AG20443 (cell line): ENCODE data around the gene SLC39A11.
"Not testable (repeated sequence)": the region's sequence is repeated elsewhere in the genome, so short reads cannot be mapped to it uniquely, and the experiment has no call there.

ENCODE experiments used
- DNase-seq: peaks from one replicate; pipeline ENCODE4 v3.0.0; 2012; ENCODE audit warnings: low spot score, mixed read lengths

Gene SLC39A11

GRCh38 chr17:73007407-73007806 is 85.1 kb downstream of the SLC39A11 start:
- DNase-seq, result no peak

GRCh38 chr17:73005360-73005759 is 87.1 kb downstream of the SLC39A11 start:
- DNase-seq, result no peak

GRCh38 chr17:73003487-73003886 is 89.0 kb downstream of the SLC39A11 start:
- no peak for DNase-seq

GRCh38 chr17:73000832-73001231 is 91.7 kb downstream of the SLC39A11 start:
- no peak for DNase-seq

GRCh38 chr17:72999474-72999873 is 93.0 kb downstream of the SLC39A11 start:
- not testable (repeated sequence) for DNase-seq

GRCh38 chr17:72998343-72998742 is 94.1 kb downstream of the SLC39A11 start:
- no peak for DNase-seq

GRCh38 chr17:72997559-72997958 is 94.9 kb downstream of the SLC39A11 start:
- DNase-seq, result no peak

- DNase-seq, result no peak
These were observed 95.7 kb downstream of the SLC39A11 start for GRCh38 chr17:72996791-72997190.

- DNase-seq, result no peak
These were observed 97.4 kb downstream of the SLC39A11 start for GRCh38 chr17:72995008-72995656.

GRCh38 chr17:72992783-72993467 is 99.6 kb downstream of the SLC39A11 start:
- DNase-seq, result not testable (repeated sequence)

GRCh38 chr17:72991651-72992050 is 100.8 kb downstream of the SLC39A11 start:
- no peak for DNase-seq

- no peak for DNase-seq
These were observed 103.3 kb downstream of the SLC39A11 start for GRCh38 chr17:72989074-72989610.

- DNase-seq, result no peak
These were observed 104.0 kb downstream of the SLC39A11 start for GRCh38 chr17:72988451-72988850.

- no peak for DNase-seq
These were observed 105.3 kb downstream of the SLC39A11 start for GRCh38 chr17:72987166-72987565.

GRCh38 chr17:72985882-72986720 is 106.4 kb downstream of the SLC39A11 start:
- peak; percentile 93 for DNase-seq

- DNase-seq, result no peak
These were observed 107.6 kb downstream of the SLC39A11 start for GRCh38 chr17:72984926-72985325.

- DNase-seq, result peak; percentile 47
These were observed 108.2 kb downstream of the SLC39A11 start for GRCh38 chr17:72984145-72984925.

- no peak for DNase-seq
These were observed 109.8 kb downstream of the SLC39A11 start for GRCh38 chr17:72982680-72983079.

- no peak for DNase-seq
These were observed 113.8 kb downstream of the SLC39A11 start for GRCh38 chr17:72978593-72979218.

- DNase-seq, result no peak
These were observed 114.6 kb downstream of the SLC39A11 start for GRCh38 chr17:72977771-72978417.
